ENCODE measurements around the gene NFASC. TPM values are rescaled to one million over a fixed set of nuclear protein-coding genes. Genes with fewer than 3 reads are reported as not detected.

The NFASC gene
- total and polyA plus RNA-seq, 8 donors, result 1.1 to 54.2 (median 13.3) TPM

GRCh38 chr1:204973449-204973848 lies 102.8 kb downstream of the NFASC start:
- peaks cover 0 to 7% (median 0%) of the 10 kb centered on the region in 3 donors for H3K27me3 ChIP-seq
- H3K9me3 ChIP-seq, result no peaks in the 10 kb centered on the region
- 54 to 61% (median 58%) methylated on average over 6 of the region's 6 CpGs for WGBS, 5 donors
- peaks cover 0 to 70% (median 28%) of the 10 kb centered on the region in 4 donors for H3K36me3 ChIP-seq
- intact Hi-C loops (cut with DNase I; ENCODE audit: low total_unique reads), result loop anchor here (10.0 kb wide), 1 partner anchor 281 kb away; no protein-coding TSS in a partner anchor
- no peak overlapping the region for H3K4me3 ChIP-seq
- H3K4me1 ChIP-seq, result peaks cover 0 to 5% (median 0%) of the 10 kb centered on the region in 4 donors
- H3K27ac ChIP-seq, result no peak overlapping the region
- TF ChIP-seq CTCF (IDR thresholded peaks at IDR 0.05) (no peak), EP300 (IDR thresholded peaks at IDR 0.05) (no peak), POLR2AphosphoS5 (IDR thresholded peaks at IDR 0.05) (no peak), POLR2A (IDR thresholded peaks at IDR 0.05) (no peak)
- no peak for DNase-seq

GRCh38 chr1:204974327-204974726 lies 103.7 kb downstream of the NFASC start:
- no peak overlapping the region for H3K4me3 ChIP-seq
- WGBS, 5 donors, result 57 to 63% (median 59%) methylated on average over 2 of the region's 2 CpGs
- H3K27me3 ChIP-seq, result peaks cover 0 to 7% (median 0%) of the 10 kb centered on the region in 3 donors
- no peaks in the 10 kb centered on the region for H3K9me3 ChIP-seq
- H3K4me1 ChIP-seq, result peaks cover 0 to 5% (median 0%) of the 10 kb centered on the region in 4 donors
- no peak for TF ChIP-seq CTCF (IDR thresholded peaks at IDR 0.05)
- no peak for TF ChIP-seq POLR2A (IDR thresholded peaks at IDR 0.05)
- no peak for TF ChIP-seq EP300 (IDR thresholded peaks at IDR 0.05)
- TF ChIP-seq POLR2AphosphoS5 (IDR thresholded peaks at IDR 0.05), result no peak
- H3K36me3 ChIP-seq, result peaks cover 0 to 69% (median 27%) of the 10 kb centered on the region in 4 donors
- intact Hi-C loops (cut with DNase I; ENCODE audit: low total_unique reads), result loop anchor here (10.0 kb wide), 1 partner anchor 280 kb away; no protein-coding TSS in a partner anchor
- H3K27ac ChIP-seq, result no peak overlapping the region
- DNase-seq, result no peak

- Histone ChIP-seq H3K4me1 (peaks cover 0 to 5% (median 0%) of the 10 kb centered on the region in 4 donors), H3K27ac (no peak overlapping the region), H3K9me3 (no peaks in the 10 kb centered on the region), H3K4me3 (no peak overlapping the region), H3K27me3 (peaks cover 0 to 7% (median 0%) of the 10 kb centered on the region in 3 donors), H3K36me3 (peaks cover 0 to 73% (median 28%) of the 10 kb centered on the region in 4 donors)
- intact Hi-C loops (cut with DNase I; ENCODE audit: low total_unique reads), result loop anchor here (10.0 kb wide), 1 partner anchor 280 kb away; no protein-coding TSS in a partner anchor
- WGBS, 5 donors, result 65 to 78% (median 67%) methylated on average over 7 to 12 of the region's 12 CpGs
- no peak for DNase-seq
- TF ChIP-seq POLR2A (IDR thresholded peaks at IDR 0.05) (no peak), CTCF (IDR thresholded peaks at IDR 0.05) (no peak), POLR2AphosphoS5 (IDR thresholded peaks at IDR 0.05) (no peak), EP300 (IDR thresholded peaks at IDR 0.05) (no peak)
Observed at GRCh38 chr1:204975021-204975420, 104.4 kb downstream of the NFASC start.

- WGBS, 5 donors, result 40 to 56% (median 47%) methylated on average over 8 of the region's 8 CpGs
- H3K4me3 ChIP-seq, result no peak overlapping the region
- intact Hi-C loops (cut with DNase I; ENCODE audit: low total_unique reads), result loop anchor here (10.0 kb wide), 1 partner anchor 279 kb away; no protein-coding TSS in a partner anchor
Observed at GRCh38 chr1:204975568-204976235, 105.0 kb downstream of the NFASC start.

More at GRCh38 chr1:204975568-204976235, 105.0 kb downstream of the NFASC start:
- H3K27ac ChIP-seq, result no peak overlapping the region
- no peaks in the 10 kb centered on the region for H3K9me3 ChIP-seq
- peaks cover 0 to 68% (median 26%) of the 10 kb centered on the region in 4 donors for H3K36me3 ChIP-seq
- peaks cover 0 to 7% (median 0%) of the 10 kb centered on the region in 3 donors for H3K27me3 ChIP-seq
- peak; percentile 57 to 79 for DNase-seq
- TF ChIP-seq EP300 (IDR thresholded peaks at IDR 0.05) (no peak), CTCF (IDR thresholded peaks at IDR 0.05) (peak in 5 of 7 experiments; percentile 71 to 85 (median 78)), POLR2AphosphoS5 (IDR thresholded peaks at IDR 0.05) (no peak), POLR2A (IDR thresholded peaks at IDR 0.05) (no peak)
- peaks cover 0 to 5% (median 0%) of the 10 kb centered on the region in 4 donors for H3K4me1 ChIP-seq
